PC-9 (cell line): ENCODE data around the gene PXDN.

Experiments
- CTCF ChIP-seq: fragments of 200-600 bp; sonication (generic); conservative IDR thresholded peaks from 2 replicates; pipeline ENCODE4 v1.6.1; 2017; ENCODE audit warnings: mixed run types, antibody characterized with exemption, mild to moderate bottlenecking, moderate library complexity
- EZH2 ChIP-seq: fragments of 200-600 bp; sonication (generic); IDR thresholded peaks from 2 replicates; pipeline ENCODE4 v1.8.0; 2017; ENCODE audit warnings: antibody characterized with exemption, low read depth

DNA sequence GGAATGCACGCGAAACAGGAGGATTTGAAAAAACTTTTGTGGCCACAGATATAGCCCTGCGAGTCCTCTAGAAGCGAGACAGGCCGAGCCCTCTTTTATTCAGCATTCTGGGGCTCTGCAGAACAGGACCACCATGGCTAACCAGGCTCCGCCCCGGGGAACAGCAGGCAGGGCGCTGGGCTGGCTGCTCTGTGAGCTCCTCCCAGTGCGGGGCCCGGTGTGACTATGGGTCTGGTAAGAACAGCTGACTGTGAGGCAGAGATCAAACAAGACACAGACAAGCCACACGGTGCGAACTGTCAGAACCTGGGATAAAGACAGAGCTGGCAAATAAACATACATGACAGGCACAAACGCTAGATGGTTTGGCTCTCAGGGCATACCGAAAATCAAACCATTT, 15.5 kb downstream of the PXDN start:
- TF ChIP-seq EZH2 = no peak
- no peak for TF ChIP-seq CTCF
